Hepatocyte (in vitro differentiated cells): ENCODE measurements around the gene SNAP25.

Source experiments
- EZH2 ChIP-seq: fragments of 200-600 bp; sonication (generic); IDR thresholded peaks from 2 replicates; pipeline ENCODE4 v1.6.1; 2016; ENCODE audit warnings: antibody characterized with exemption, mild to moderate bottlenecking, borderline replicate concordance
- EZH2phosphoT487 ChIP-seq: fragments of 200-600 bp; sonication (generic); IDR thresholded peaks from one replicate; pipeline ENCODE4 v1.6.1; 2018; ENCODE audit warnings: antibody characterized with exemption, mild to moderate bottlenecking, low read depth, moderate library complexity; ENCODE audit not compliant: unreplicated experiment, severe bottlenecking
- TF ChIP-seq, protein P1 (sequence below): fragments of 200-600 bp; sonication (generic); IDR thresholded peaks from 2 replicates; pipeline ENCODE4 v1.5.1; 2016; ENCODE audit warnings: antibody characterized with exemption, mild to moderate bottlenecking; ENCODE audit not compliant: poor library complexity

DNA sequence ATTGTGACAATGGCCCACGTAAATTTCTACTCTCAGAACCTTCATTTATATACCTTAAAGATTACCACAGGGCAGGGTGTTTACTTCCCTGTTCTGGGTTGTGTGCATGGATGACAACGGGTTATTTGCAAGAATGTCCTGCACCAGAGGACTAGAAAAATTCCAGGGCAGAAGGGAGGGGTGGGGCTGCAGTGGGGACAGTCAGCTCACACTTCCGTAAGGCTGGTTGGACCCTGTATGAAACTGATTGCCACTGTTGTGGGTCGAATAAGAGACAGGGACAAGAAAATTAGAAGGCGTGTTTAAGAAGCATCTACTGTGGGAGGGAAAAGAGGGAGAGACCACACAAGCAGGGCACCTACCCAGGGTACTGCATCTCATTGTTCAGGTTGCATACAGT lies 96.5 kb downstream of the SNAP25 start:
- TF ChIP-seq, protein P1, sequence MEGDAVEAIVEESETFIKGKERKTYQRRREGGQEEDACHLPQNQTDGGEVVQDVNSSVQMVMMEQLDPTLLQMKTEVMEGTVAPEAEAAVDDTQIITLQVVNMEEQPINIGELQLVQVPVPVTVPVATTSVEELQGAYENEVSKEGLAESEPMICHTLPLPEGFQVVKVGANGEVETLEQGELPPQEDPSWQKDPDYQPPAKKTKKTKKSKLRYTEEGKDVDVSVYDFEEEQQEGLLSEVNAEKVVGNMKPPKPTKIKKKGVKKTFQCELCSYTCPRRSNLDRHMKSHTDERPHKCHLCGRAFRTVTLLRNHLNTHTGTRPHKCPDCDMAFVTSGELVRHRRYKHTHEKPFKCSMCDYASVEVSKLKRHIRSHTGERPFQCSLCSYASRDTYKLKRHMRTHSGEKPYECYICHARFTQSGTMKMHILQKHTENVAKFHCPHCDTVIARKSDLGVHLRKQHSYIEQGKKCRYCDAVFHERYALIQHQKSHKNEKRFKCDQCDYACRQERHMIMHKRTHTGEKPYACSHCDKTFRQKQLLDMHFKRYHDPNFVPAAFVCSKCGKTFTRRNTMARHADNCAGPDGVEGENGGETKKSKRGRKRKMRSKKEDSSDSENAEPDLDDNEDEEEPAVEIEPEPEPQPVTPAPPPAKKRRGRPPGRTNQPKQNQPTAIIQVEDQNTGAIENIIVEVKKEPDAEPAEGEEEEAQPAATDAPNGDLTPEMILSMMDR = no peak
- no peak for TF ChIP-seq EZH2
- no peak for TF ChIP-seq EZH2phosphoT487
